ENCODE data around the gene CENPL. TPM values are rescaled to one million over a fixed set of nuclear protein-coding genes. Genes with fewer than 3 reads are reported as not detected.
"Not testable (repeated sequence)": the region's sequence is repeated elsewhere in the genome, so short reads cannot be mapped to it uniquely, and the experiment has no call there.

Gene CENPL
- total RNA-seq, 1 donor from 2014 or later: 4.3 TPM

GRCh38 chr1:173802961-173803360, 21.7 kb downstream of the CENPL start:
- DNase-seq (no peak), ATAC-seq (no peak)
- Histone ChIP-seq H3K27ac (no peak overlapping the region), H3K27me3 (no peaks in the 10 kb centered on the region), H3K36me3 (peaks cover 19% of the 10 kb centered on the region), H3K4me3 (no peak overlapping the region), H3K9me3 (no peaks in the 10 kb centered on the region), H3K4me1 (no peaks in the 10 kb centered on the region)
- TF ChIP-seq CTCF (IDR thresholded peaks at IDR 0.05): no peak
- intact Hi-C loops (cut with DNase I): no loop called here

GRCh38 chr1:173799995-173800394, 24.7 kb downstream of the CENPL start:
- H3K27ac ChIP-seq; H3K4me1 ChIP-seq; H3K9me3 ChIP-seq; H3K27me3 ChIP-seq; H3K4me3 ChIP-seq; ATAC-seq; intact Hi-C loops (cut with DNase I); DNase-seq: not testable (repeated sequence)
- peaks cover 11% of the 10 kb centered on the region for H3K36me3 ChIP-seq

DNA sequence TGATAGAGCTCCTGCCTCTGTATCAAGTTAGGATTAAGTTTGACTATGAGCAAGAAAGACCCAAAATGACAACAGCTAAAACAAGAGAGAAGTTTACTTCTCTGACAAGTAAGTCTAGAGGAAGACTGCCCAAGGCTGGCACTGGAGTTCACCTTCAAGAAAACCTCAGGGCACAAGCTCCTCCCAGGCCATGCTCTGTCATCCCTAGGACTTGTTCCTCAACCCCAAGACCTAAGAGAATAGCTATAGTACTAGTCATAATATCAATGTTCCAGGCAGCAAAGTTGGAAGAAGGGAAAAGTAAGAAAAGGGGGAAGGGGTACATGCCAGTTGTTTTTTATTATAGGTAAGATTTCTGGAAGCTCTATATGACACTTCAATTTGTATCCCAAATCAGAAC, 26.6 kb downstream of the CENPL start:
- intact Hi-C loops (cut with DNase I): no loop called here
- Histone ChIP-seq H3K9me3 (no peaks in the 10 kb centered on the region), H3K4me1 (no peaks in the 10 kb centered on the region), H3K27ac (no peak overlapping the region), H3K4me3 (no peak overlapping the region), H3K36me3 (peaks cover 11% of the 10 kb centered on the region), H3K27me3 (no peaks in the 10 kb centered on the region)
- ATAC-seq (no peak), DNase-seq (no peak)
- no peak for TF ChIP-seq CTCF (IDR thresholded peaks at IDR 0.05)

DNA sequence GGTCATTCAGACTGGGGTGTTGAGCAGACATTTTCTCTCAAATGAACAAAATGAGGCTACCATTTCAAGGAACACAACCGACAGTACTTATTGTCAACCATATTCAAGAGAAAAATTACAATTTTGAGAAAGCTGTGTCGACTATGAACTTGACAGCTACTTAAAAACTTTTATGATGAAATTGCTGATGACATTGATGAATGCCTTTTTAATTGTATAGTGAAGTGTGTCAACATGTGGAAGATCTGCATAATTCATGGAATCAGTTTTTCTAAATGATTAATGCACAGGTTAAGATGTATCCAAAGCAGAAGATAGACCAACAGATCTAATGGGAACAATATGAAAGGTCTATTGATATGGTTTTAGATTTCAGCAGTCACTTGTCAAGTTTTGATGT, 34.8 kb downstream of the CENPL start:
- Histone ChIP-seq H3K9me3 (no peaks in the 10 kb centered on the region), H3K27me3 (no peaks in the 10 kb centered on the region), H3K4me1 (no peaks in the 10 kb centered on the region), H3K36me3 (peaks cover 34% of the 10 kb centered on the region), H3K27ac (no peak overlapping the region), H3K4me3 (no peak overlapping the region)
- no peak for ATAC-seq
- no peak for TF ChIP-seq CTCF (IDR thresholded peaks at IDR 0.05)
- intact Hi-C loops (cut with DNase I): no loop called here
- no peak for DNase-seq

DNA sequence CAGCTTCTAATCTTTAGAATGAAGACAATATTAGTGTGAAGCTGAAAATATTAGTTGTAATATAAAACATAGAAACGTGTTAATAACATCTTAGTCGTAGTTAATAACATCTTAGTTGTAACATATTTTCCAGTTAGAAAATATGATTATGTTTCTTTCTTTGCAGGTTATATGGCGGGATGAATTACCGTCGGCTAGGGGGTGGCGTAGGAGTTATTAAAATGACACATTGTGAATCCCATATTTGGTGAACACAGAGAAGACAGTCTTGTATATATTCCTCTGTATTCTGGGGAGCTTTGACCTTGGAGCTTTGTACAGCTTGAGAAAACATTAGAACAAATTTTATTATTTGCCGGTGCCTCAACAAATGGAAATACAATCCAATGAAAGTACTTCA, 39.7 kb downstream of the CENPL start:
- Histone ChIP-seq H3K9me3 (no peaks in the 10 kb centered on the region), H3K27ac (no peak overlapping the region), H3K4me3 (no peak overlapping the region), H3K27me3 (no peaks in the 10 kb centered on the region), H3K4me1 (no peaks in the 10 kb centered on the region), H3K36me3 (peaks cover 81% of the 10 kb centered on the region)
- DNase-seq (no peak), ATAC-seq (no peak)
- no peak for TF ChIP-seq CTCF (IDR thresholded peaks at IDR 0.05)
- intact Hi-C loops (cut with DNase I): no loop called here

DNA sequence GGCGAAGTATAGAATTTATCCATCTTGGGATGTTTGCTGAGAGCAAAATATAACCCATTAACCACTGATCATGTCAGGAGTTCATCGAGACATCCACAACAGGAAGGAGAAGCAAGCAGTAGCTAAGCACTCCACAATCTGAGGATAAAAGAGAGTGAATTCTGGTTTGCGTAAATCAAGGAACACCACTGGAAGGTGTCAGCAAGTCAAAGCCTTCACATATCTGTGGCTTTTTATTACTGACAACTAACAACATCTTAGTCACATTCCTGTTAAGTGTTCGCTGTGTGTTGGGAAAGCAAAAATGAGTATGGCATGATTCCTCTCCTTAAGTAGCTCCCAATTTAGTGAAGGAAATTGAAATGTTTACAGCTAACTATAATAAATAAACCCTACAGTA, 44.7 kb downstream of the CENPL start:
- H3K27ac ChIP-seq: no peak overlapping the region
- ATAC-seq (no peak), DNase-seq (no peak)
- H3K27me3 ChIP-seq: no peaks in the 10 kb centered on the region
- no peak for TF ChIP-seq CTCF (IDR thresholded peaks at IDR 0.05)
- peaks cover 94% of the 10 kb centered on the region for H3K36me3 ChIP-seq
- H3K4me1 ChIP-seq: no peaks in the 10 kb centered on the region
- intact Hi-C loops (cut with DNase I): no loop called here
- no peaks in the 10 kb centered on the region for H3K9me3 ChIP-seq
- no peak overlapping the region for H3K4me3 ChIP-seq
